ENCODE results near the gene SCG3. TPM values are rescaled to one million over a fixed set of nuclear protein-coding genes. Genes with fewer than 3 reads are reported as not detected.

The SCG3 gene
- total and polyA plus RNA-seq, 2 of the 4 experiments (the other 2 are of a cell fraction): 0.02 TPM; not detected in 1

DNA sequence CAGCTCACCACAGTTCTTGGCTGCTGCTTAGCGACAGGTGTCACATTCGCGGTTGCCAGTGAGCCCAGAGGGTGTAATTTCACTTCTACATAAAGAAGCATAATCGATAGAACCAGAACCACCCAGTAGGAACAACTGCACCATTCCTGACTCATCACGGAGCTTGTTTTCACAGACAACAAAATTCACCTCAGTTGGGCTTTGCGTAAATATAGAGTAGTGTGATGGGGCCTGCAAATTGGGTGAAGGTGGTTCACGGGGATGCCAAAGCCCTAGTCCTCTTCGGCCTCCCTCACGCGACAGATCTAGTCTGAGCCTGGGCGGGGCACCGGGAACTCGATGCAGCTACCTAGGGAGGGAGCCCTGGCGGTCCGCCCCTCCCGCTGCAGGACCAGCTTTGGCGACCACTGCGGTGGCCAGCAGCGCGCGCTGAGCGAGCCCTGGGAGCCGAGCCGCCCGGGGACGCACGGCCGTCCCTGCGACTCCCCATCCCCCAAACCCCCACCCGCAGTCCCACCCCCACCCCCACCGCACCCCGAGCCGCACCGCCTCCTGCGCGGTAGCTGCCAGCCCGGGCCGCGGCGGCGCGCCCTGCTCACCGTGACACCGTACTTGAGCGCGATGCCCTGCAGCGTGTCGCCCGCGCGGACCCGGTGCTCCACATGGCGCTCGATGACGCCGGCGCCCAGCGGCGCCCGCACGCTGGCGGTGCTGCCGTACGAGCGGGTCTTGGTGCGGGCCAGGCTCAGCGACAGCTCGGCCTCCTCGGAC is 55.6 kb downstream of the SCG3 start:
- no peaks in the 10 kb centered on the region for H4K20me1 ChIP-seq (ENCODE audit: insufficient read depth, low read length)
- H3K23ac ChIP-seq (ENCODE audit: low read depth, low read length): peak overlapping the region; percentile 79; the same call in 1 of the 2 replicates
- H3K27ac ChIP-seq (ENCODE audit: insufficient read depth, low read length): peak overlapping the region; percentile 6; the same call in 1 of the 2 replicates
- peak overlapping the region; percentile 47 for H2BK5ac ChIP-seq (ENCODE audit: low read depth, low read length, poor library complexity, severe bottlenecking)
- H3K18ac ChIP-seq (ENCODE audit: low read depth, low read length): no peak overlapping the region; the same call in 1 of the 2 replicates
- no TSS peak for BruUV-seq (replicated peaks)
- H2AK9ac ChIP-seq (replicated peaks; ENCODE audit: low read depth, low read length, poor library complexity): peak overlapping the region; percentile 71
- no peaks in the 10 kb centered on the region for H3K36me3 ChIP-seq (ENCODE audit: control insufficient read depth, insufficient read depth, low read length)
- intact Hi-C loops (cut with micrococcal nuclease): loop anchor here (2.0 kb wide), 1 partner anchor 22 kb away; no protein-coding TSS in a partner anchor
- no peaks in the 10 kb centered on the region for H3K27me3 ChIP-seq (ENCODE audit: control insufficient read depth, insufficient read depth, low read length)
- H2BK120ac ChIP-seq (ENCODE audit: low read depth, low read length): no peak overlapping the region
- no peak overlapping the region for H2BK15ac ChIP-seq (ENCODE audit: low read depth, low read length)
- in situ Hi-C loops (cut with MboI; ENCODE audit: low sequenced_read_pairs): no loop called here
- H3K14ac ChIP-seq (replicated peaks; ENCODE audit: low read depth, low read length): peak overlapping the region; percentile 47
- ATAC-seq (ENCODE audit: low read depth): peak; percentile 63
- peak overlapping the region; percentile 22 for H4K5ac ChIP-seq (ENCODE audit: low read depth, low read length)
- peak overlapping the region; percentile 98 for H3K4me3 ChIP-seq (ENCODE audit: insufficient read depth, low read depth, low read length)
- peak overlapping the region; percentile 47 to 48; a peak in 2 of 4 replicates for H4K8ac ChIP-seq (ENCODE audit: low read depth in 2 of 2, low read length in 2 of 2)
- H3K9me3 ChIP-seq (ENCODE audit: control insufficient read depth, insufficient read depth, low read length): no peaks in the 10 kb centered on the region
- H3K56ac ChIP-seq (ENCODE audit: extremely low read depth, insufficient read depth, low read length): no peak overlapping the region
- dilution Hi-C loops (cut with HindIII; ENCODE audit: low sequenced_read_pairs, unreplicated experiment): no loop called here
- H2AK5ac ChIP-seq (ENCODE audit: low read depth, low read length): no peak overlapping the region
- peak overlapping the region; percentile 96 for H3K4me2 ChIP-seq (ENCODE audit: low read depth, low read length)
- H4K91ac ChIP-seq (ENCODE audit: insufficient read depth, low read depth, low read length): peak overlapping the region; percentile 23; the same call in 1 of the 2 replicates
- 15% methylated on average over 4 of the region's 69 CpGs; no CpG with 5 or more reads in 1 of the 2 experiments for WGBS, 2 experiments (ENCODE audit: extremely low coverage in 2 of 2, insufficient read length in 1 of 2)
- H3K4me1 ChIP-seq (ENCODE audit: control insufficient read depth, insufficient read depth, low read length): peaks cover 8% of the 10 kb centered on the region
- peak overlapping the region; percentile 60 for H3K4ac ChIP-seq (ENCODE audit: low read depth, low read length)
- peaks cover 10 to 38% of the 10 kb centered on the region in 2 experiments for H3K79me1 ChIP-seq (ENCODE audit: low read depth in 1 of 2, low read length in 2 of 2)
- H2BK20ac ChIP-seq (ENCODE audit: low read depth, low read length): no peak overlapping the region
- CTCF ChIA-PET: interaction anchor here (0.7 to 2.2 kb wide), 3 partner anchors 15 to 40 kb away, joined by 3 to 16 read pairs (median 3); no protein-coding TSS in a partner anchor
- H2AFZ ChIP-seq (replicated peaks; ENCODE audit: low read length, poor library complexity): peak overlapping the region; percentile 98
- peak overlapping the region; percentile 61 for H3K9ac ChIP-seq (ENCODE audit: low read depth, low read length)
- POLR2A ChIA-PET (ENCODE audit: unreplicated experiment): interaction anchor here (1.1 kb wide), 1 partner anchor 19 kb away, joined by 4 read pairs; no protein-coding TSS in a partner anchor
- peaks cover 3% of the 10 kb centered on the region for H3K9me1 ChIP-seq (ENCODE audit: insufficient read depth, low read length)
- DNase-seq: no peak
- TF ChIP-seq NFE2L2 (IDR thresholded peaks at IDR 0.05; ENCODE audit: low read depth, low read length): no peak
- TF ChIP-seq USF2 (IDR thresholded peaks at IDR 0.05; ENCODE audit: low read depth, low read length): no peak
- TF ChIP-seq BHLHE40 (IDR thresholded peaks at IDR 0.05; ENCODE audit: low read depth, low read length): no peak; the same call in 1 of the 2 replicates
- no peak for TF ChIP-seq FOS (IDR thresholded peaks at IDR 0.05; ENCODE audit: low read depth, low read length)
- no peak for TF ChIP-seq RCOR1 (IDR thresholded peaks at IDR 0.05; ENCODE audit: insufficient replicate concordance, low read length)
- TF ChIP-seq RFX5 (IDR thresholded peaks at IDR 0.05; ENCODE audit: low read depth, low read length): no peak
- TF ChIP-seq CEBPB (IDR thresholded peaks at IDR 0.05; ENCODE audit: low read depth, low read length): no peak
- no peak for TF ChIP-seq MXI1 (IDR thresholded peaks at IDR 0.05; ENCODE audit: borderline replicate concordance, low read depth, low read length)
- TF ChIP-seq SMC3 (IDR thresholded peaks at IDR 0.05; ENCODE audit: low read depth, low read length): no peak
- TF ChIP-seq MAFK (IDR thresholded peaks at IDR 0.05; ENCODE audit: low read depth, low read length): no peak
- TF ChIP-seq POLR2A (IDR thresholded peaks at IDR 0.05; ENCODE audit: low read depth, low read length): no peak
- no peak for TF ChIP-seq MAZ (IDR thresholded peaks at IDR 0.05; ENCODE audit: borderline replicate concordance, low read depth, low read length)
- TF ChIP-seq, protein P1, sequence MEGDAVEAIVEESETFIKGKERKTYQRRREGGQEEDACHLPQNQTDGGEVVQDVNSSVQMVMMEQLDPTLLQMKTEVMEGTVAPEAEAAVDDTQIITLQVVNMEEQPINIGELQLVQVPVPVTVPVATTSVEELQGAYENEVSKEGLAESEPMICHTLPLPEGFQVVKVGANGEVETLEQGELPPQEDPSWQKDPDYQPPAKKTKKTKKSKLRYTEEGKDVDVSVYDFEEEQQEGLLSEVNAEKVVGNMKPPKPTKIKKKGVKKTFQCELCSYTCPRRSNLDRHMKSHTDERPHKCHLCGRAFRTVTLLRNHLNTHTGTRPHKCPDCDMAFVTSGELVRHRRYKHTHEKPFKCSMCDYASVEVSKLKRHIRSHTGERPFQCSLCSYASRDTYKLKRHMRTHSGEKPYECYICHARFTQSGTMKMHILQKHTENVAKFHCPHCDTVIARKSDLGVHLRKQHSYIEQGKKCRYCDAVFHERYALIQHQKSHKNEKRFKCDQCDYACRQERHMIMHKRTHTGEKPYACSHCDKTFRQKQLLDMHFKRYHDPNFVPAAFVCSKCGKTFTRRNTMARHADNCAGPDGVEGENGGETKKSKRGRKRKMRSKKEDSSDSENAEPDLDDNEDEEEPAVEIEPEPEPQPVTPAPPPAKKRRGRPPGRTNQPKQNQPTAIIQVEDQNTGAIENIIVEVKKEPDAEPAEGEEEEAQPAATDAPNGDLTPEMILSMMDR (conservative IDR thresholded peaks at IDR 0.05; ENCODE audit: low read depth, low read length): no peak
- TF ChIP-seq, protein P2, sequence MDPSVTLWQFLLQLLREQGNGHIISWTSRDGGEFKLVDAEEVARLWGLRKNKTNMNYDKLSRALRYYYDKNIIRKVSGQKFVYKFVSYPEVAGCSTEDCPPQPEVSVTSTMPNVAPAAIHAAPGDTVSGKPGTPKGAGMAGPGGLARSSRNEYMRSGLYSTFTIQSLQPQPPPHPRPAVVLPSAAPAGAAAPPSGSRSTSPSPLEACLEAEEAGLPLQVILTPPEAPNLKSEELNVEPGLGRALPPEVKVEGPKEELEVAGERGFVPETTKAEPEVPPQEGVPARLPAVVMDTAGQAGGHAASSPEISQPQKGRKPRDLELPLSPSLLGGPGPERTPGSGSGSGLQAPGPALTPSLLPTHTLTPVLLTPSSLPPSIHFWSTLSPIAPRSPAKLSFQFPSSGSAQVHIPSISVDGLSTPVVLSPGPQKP (IDR thresholded peaks at IDR 0.05; ENCODE audit: borderline replicate concordance, low read depth, low read length): no peak
